H1 (cell line): ENCODE results near the gene PDIA2. TPM values are rescaled to one million over a fixed set of nuclear protein-coding genes. Genes with fewer than 3 reads are reported as not detected.

Experiments
- CTCF ChIA-PET: fragments of 300-600 bp; sonication (Branson Sonifier 250); formaldehyde crosslinking; loops from one replicate; lab custom pipeline; 2021; ENCODE audit not compliant: partially characterized antibody; lab: Charles Lee
- POLR2A ChIA-PET: fragments of 300-600 bp; sonication (Branson Sonifier 250); formaldehyde crosslinking; loops from one replicate; lab custom pipeline; 2021; ENCODE audit warnings: inconsistent platforms; ENCODE audit not compliant: partially characterized antibody; lab: Charles Lee
- DNase-seq, 2 experiments: peaks; one replicate each; pipeline versions ENCODE4 v3.0.0 to v3.0.0-alpha.2; 2010 to 2022; ENCODE audit warnings: low spot score in 2 of 2, low read depth in 1 of 2, mixed read lengths in 1 of 2
- FAIRE-seq: peaks from 2 replicates; lab custom pipeline; 2011; peaks lifted over from hg19 to GRCh38; lab: Jason Lieb, UNC
- H2AFZ ChIP-seq: 2 replicates; pipeline ENCODE4 v1.8.1; 2012; ENCODE audit warnings: low read length, inconsistent platforms
- H2AK5ac ChIP-seq: 2 replicates; pipeline ENCODE4 v1.6.1; 2013; ENCODE audit warnings: low read depth, low read length
- H2BK120ac ChIP-seq: replicated peaks from 2 replicates; pipeline ENCODE3; 2013; ENCODE audit warnings: low read depth, low read length, inconsistent platforms
- H2BK12ac ChIP-seq: 2 replicates; pipeline ENCODE4 v1.6.1; 2013; ENCODE audit warnings: low read depth, low read length
- H2BK15ac ChIP-seq: 2 replicates; pipeline ENCODE4 v1.6.1; 2013; ENCODE audit warnings: low read length
- H2BK20ac ChIP-seq: 2 replicates; pipeline ENCODE4 v1.6.1; 2013; ENCODE audit warnings: low read length
- H2BK5ac ChIP-seq: 2 replicates; pipeline ENCODE4 v1.6.1; 2013; ENCODE audit warnings: low read depth, low read length
- H3K14ac ChIP-seq: 2 replicates; pipeline ENCODE4 v1.6.1; 2013; ENCODE audit warnings: inconsistent platforms; ENCODE audit not compliant: insufficient read length
- H3K18ac ChIP-seq: 2 replicates; pipeline ENCODE4 v1.6.1; 2013; ENCODE audit warnings: low read length; ENCODE audit errors: extremely low read depth
- H3K23ac ChIP-seq: 2 replicates; pipeline ENCODE4 v1.6.1; 2013; ENCODE audit warnings: inconsistent platforms; ENCODE audit not compliant: insufficient read length
- H3K23me2 ChIP-seq: 2 replicates; pipeline ENCODE4 v1.6.1; 2013; ENCODE audit warnings: low read depth, low read length
- H3K27ac ChIP-seq: 2 replicates; pipeline ENCODE4 v1.6.1; 2011; ENCODE audit warnings: low read depth, low read length, inconsistent platforms
- H3K27me3 ChIP-seq, 4 experiments: replicated peaks in 1 of 4; 1 replicate in 1 of 4; 2 replicates in 3 of 4; pipeline versions ENCODE4 v1.6.1 to v1.8.1; 2011 to 2013; ENCODE audit warnings: low read length in 3 of 4, mild to moderate bottlenecking in 3 of 4, inconsistent platforms in 2 of 4, mixed read lengths in 2 of 4, moderate library complexity in 1 of 4; ENCODE audit not compliant: control insufficient read depth in 3 of 4, insufficient read depth in 3 of 4; ENCODE audit errors: extremely low read depth in 1 of 4
- H3K36me3 ChIP-seq, 4 experiments: 2 replicates each; pipeline versions ENCODE4 v1.6.1 to v1.8.1; 2011 to 2013; ENCODE audit warnings: mild to moderate bottlenecking in 4 of 4, low read length in 3 of 4, moderate library complexity in 2 of 4, control low read depth in 1 of 4, inconsistent platforms in 1 of 4; ENCODE audit not compliant: insufficient read depth in 4 of 4, control insufficient read depth in 2 of 4
- H3K4ac ChIP-seq: replicated peaks from 2 replicates; pipeline ENCODE3; 2013; ENCODE audit warnings: low read length, low read depth, mixed read lengths, inconsistent platforms; ENCODE audit not compliant: insufficient read length
- H3K4me1 ChIP-seq, 4 experiments: replicated peaks in 1 of 4; 1 replicate in 1 of 4; 2 replicates in 3 of 4; pipeline versions ENCODE4 v1.6.1 to v1.8.1; 2011 to 2013; ENCODE audit warnings: low read length in 3 of 4, inconsistent platforms in 2 of 4, mixed read lengths in 1 of 4; ENCODE audit not compliant: insufficient read depth in 4 of 4, control insufficient read depth in 3 of 4
- H3K4me2 ChIP-seq, 2 experiments: 2 replicates each; pipeline versions ENCODE4 v1.6.1 to v1.8.1; 2011 to 2013; ENCODE audit warnings: low read depth in 2 of 2, low read length in 2 of 2, control low read depth in 1 of 2, inconsistent platforms in 1 of 2, mild to moderate bottlenecking in 1 of 2; ENCODE audit not compliant: insufficient read depth in 1 of 2
- H3K4me3 ChIP-seq, 4 experiments: fragments of 200-600, 300-600 bp in 1 of 4; sonication (generic), shearing (Covaris generic), sonication (Bioruptor Twin) in 1 of 4; 2 replicates each; pipeline versions ENCODE4 v1.5.1 to v1.8.1; 2011 to 2016; ENCODE audit warnings: low read length in 4 of 4, low read depth in 3 of 4, control low read depth in 2 of 4, inconsistent platforms in 2 of 4, mild to moderate bottlenecking in 2 of 4, mixed read lengths in 1 of 4, moderate library complexity in 1 of 4; ENCODE audit not compliant: insufficient read depth in 2 of 4; ENCODE audit errors: extremely low read depth in 1 of 4
- H3K56ac ChIP-seq: replicated peaks from 2 replicates; pipeline ENCODE3; 2013; ENCODE audit warnings: low read depth, mild to moderate bottlenecking, mixed read lengths, low read length, inconsistent platforms; ENCODE audit not compliant: insufficient read length
- H3K79me1 ChIP-seq: 2 replicates; pipeline ENCODE4 v1.6.1; 2013; ENCODE audit warnings: low read depth, low read length, control low read depth
- H3K79me2 ChIP-seq, 2 experiments: 2 replicates each; pipeline versions ENCODE4 v1.6.1 to v1.8.1; 2012 to 2013; ENCODE audit warnings: low read length in 2 of 2, mild to moderate bottlenecking in 2 of 2, inconsistent platforms in 1 of 2; ENCODE audit not compliant: insufficient read depth in 2 of 2, control insufficient read depth in 1 of 2
- H3K9ac ChIP-seq, 4 experiments: replicated peaks in 1 of 4; 1 replicate in 1 of 4; 2 replicates in 3 of 4; pipeline versions ENCODE4 v1.6.1 to v1.8.1; 2011 to 2013; ENCODE audit warnings: low read depth in 3 of 4, low read length in 3 of 4, control low read depth in 2 of 4, mild to moderate bottlenecking in 2 of 4, moderate library complexity in 2 of 4, inconsistent platforms in 1 of 4; ENCODE audit errors: extremely low read depth in 1 of 4
- H3K9me3 ChIP-seq, 2 experiments: 2 replicates each; pipeline versions ENCODE4 v1.6.1 to v1.8.1; 2012 to 2013; ENCODE audit warnings: mild to moderate bottlenecking in 2 of 2, moderate library complexity in 2 of 2, control low read depth in 1 of 2, inconsistent platforms in 1 of 2, low read depth in 1 of 2, low read length in 1 of 2, mixed read lengths in 1 of 2; ENCODE audit not compliant: insufficient read depth in 2 of 2
- H4K20me1 ChIP-seq, 2 experiments: replicated peaks in 1 of 2; 2 replicates each; pipeline versions ENCODE3 to v1.8.1; 2011 to 2013; ENCODE audit warnings: inconsistent platforms in 2 of 2, low read length in 2 of 2, mild to moderate bottlenecking in 1 of 2; ENCODE audit not compliant: insufficient read depth in 2 of 2, control insufficient read depth in 1 of 2
- H4K5ac ChIP-seq: 2 replicates; pipeline ENCODE4 v1.6.1; 2013; ENCODE audit warnings: low read length, low read depth, mixed read lengths, inconsistent platforms; ENCODE audit not compliant: insufficient read length
- H4K8ac ChIP-seq: 2 replicates; pipeline ENCODE4 v1.8.0; 2013; ENCODE audit warnings: mild to moderate bottlenecking, moderate library complexity, low read length, inconsistent platforms; ENCODE audit not compliant: insufficient read depth; ENCODE audit errors: extremely low read depth
- H4K91ac ChIP-seq: replicated peaks from 2 replicates; pipeline ENCODE3; 2013; ENCODE audit warnings: low read length, mixed read lengths, inconsistent platforms; ENCODE audit not compliant: insufficient read length
- ASH2L ChIP-seq: fragments of 200-600, 300-600 bp; sonication (generic); IDR thresholded peaks from one replicate; pipeline ENCODE4 v1.7.1; 2017; ENCODE audit warnings: low read length
- BRCA1 ChIP-seq: IDR thresholded peaks from 2 replicates; pipeline ENCODE4 v1.6.1; 2012; ENCODE audit warnings: low read depth, low read length, improper control_type of control experiment
- KDM1A ChIP-seq: fragments of 200-600, 300-600 bp; sonication (generic); IDR thresholded peaks from 2 replicates; pipeline ENCODE4 v1.7.1; 2016; ENCODE audit warnings: mild to moderate bottlenecking, low read length, borderline replicate concordance
- RNF2 ChIP-seq: fragments of 200-900, 300-1000 bp; sonication (generic); IDR thresholded peaks from 2 replicates; pipeline ENCODE4 v1.7.1; 2016; ENCODE audit warnings: borderline replicate concordance, low read depth, mild to moderate bottlenecking, antibody characterized with exemption, low read length; ENCODE audit not compliant: poor library complexity, severe bottlenecking; ENCODE audit errors: missing control alignments
- SAP30 ChIP-seq: fragments of 300-600 bp; sonication (generic); IDR thresholded peaks from 2 replicates; pipeline ENCODE4 v1.7.1; 2012; ENCODE audit warnings: low read length, moderate library complexity, mild to moderate bottlenecking, inconsistent platforms; ENCODE audit not compliant: insufficient read depth, insufficient replicate concordance
- SIN3A ChIP-seq, 2 experiments: IDR thresholded peaks in 1 of 2; conservative IDR thresholded peaks in 1 of 2; 2 replicates each; pipeline ENCODE4 v1.6.1; 2011 to 2012; ENCODE audit warnings: low read length in 2 of 2, improper control_type of control experiment in 1 of 2, low read depth in 1 of 2, mild to moderate bottlenecking in 1 of 2
- SIRT6 ChIP-seq: IDR thresholded peaks from one replicate; pipeline ENCODE4 v1.7.1; 2012; ENCODE audit warnings: low read length, inconsistent platforms
- WGBS, 2 experiments: shearing (Covaris generic) in 1 of 2; methylation state at CpG; one replicate each; pipeline versions ENCODE4 v1.1.6 to v1.1.7; 2013 to 2015; ENCODE audit warnings: low lambda C conversion rate in 2 of 2, mixed read lengths in 2 of 2, inconsistent platforms in 1 of 2, low coverage in 1 of 2, missing lambda C conversion rate in 1 of 2; ENCODE audit not compliant: insufficient replicate concordance in 2 of 2, insufficient coverage in 1 of 2, insufficient read length in 1 of 2; ENCODE audit errors: extremely low coverage in 1 of 2, missing lambda C conversion rate in 1 of 2; 5-methylcytosine and 5-hydroxymethylcytosine counted together
- polyA plus RNA-seq, 7 experiments: library from polyadenylated mRNA; depleted of rRNA in 3 of 7; stranded (reverse) in 5 of 7; unstranded in 2 of 7; fragments of >200 nt in 5 of 7; fragments of 200-250 nt in 2 of 7; gene quantifications; 1 replicate in 5 of 7; 2 replicates in 1 of 7; 4 replicates in 1 of 7; pipeline versions ENCODE4 v1.2.1 to v1.2.3, GENCODE V29; 2011 to 2013; ENCODE audit warnings: missing spikeins in 2 of 7, mixed read lengths in 2 of 7
- total RNA-seq: library from RNA; stranded (reverse); fragmentation: NEBNext Ultra II Directional; extraction: Animal tissue kit (Norgen Biotek cat#: 25700); gene quantifications from 2 replicates; pipeline ENCODE4 v1.2.1, GENCODE V29; 2021
- TF ChIP-seq, protein P1 (sequence below): IDR thresholded peaks from 2 replicates; pipeline ENCODE4 v1.6.1; 2012; ENCODE audit warnings: inconsistent platforms
- TF ChIP-seq, protein P2 (sequence below): IDR thresholded peaks from 2 replicates; pipeline ENCODE4 v1.6.1; 2011; ENCODE audit warnings: low read depth, mild to moderate bottlenecking, low read length; ENCODE audit not compliant: insufficient read depth

Gene PDIA2
- total and polyA plus RNA-seq, 2 of the 8 experiments (the other 6 are each of a cell fraction or from before 2014, with no cell fraction given) = 0.34 to 0.50 TPM

GRCh38 chr16:296276-296675 lies 13.3 kb downstream of the PDIA2 start:
- H2BK120ac ChIP-seq = no peak overlapping the region
- no peak overlapping the region for H3K14ac ChIP-seq
- no peak overlapping the region for H3K4me2 ChIP-seq
- H2AK5ac ChIP-seq = no peak overlapping the region
- H3K9me3 ChIP-seq = no peaks in the 10 kb centered on the region
- H3K9ac ChIP-seq = no peak overlapping the region
- H3K4me3 ChIP-seq = no peak overlapping the region
- no peaks in the 10 kb centered on the region for H3K79me1 ChIP-seq
- no peak for FAIRE-seq
- H3K56ac ChIP-seq = no peak overlapping the region
- no peaks in the 10 kb centered on the region for H3K23me2 ChIP-seq
- no peak overlapping the region; the same call in 1 of the 2 replicates for H4K8ac ChIP-seq
- H3K79me2 ChIP-seq = no peaks in the 10 kb centered on the region
- no peak overlapping the region for H2BK20ac ChIP-seq
- H2AFZ ChIP-seq = no peak overlapping the region
- ChIA-PET POLR2A (no interaction called here), CTCF (interaction anchor here (0.6 to 1.2 kb wide), 4 partner anchors 10 to 230 kb away, joined by 3 to 4 read pairs (median 3); no protein-coding TSS in a partner anchor)
- H4K20me1 ChIP-seq = peaks cover 0 to 4% of the 10 kb centered on the region in 2 experiments
- H2BK12ac ChIP-seq = no peak overlapping the region
- H4K91ac ChIP-seq = no peak overlapping the region
- H3K4ac ChIP-seq = no peak overlapping the region
- no peaks in the 10 kb centered on the region for H3K4me1 ChIP-seq
- no peak overlapping the region for H3K18ac ChIP-seq
- no peak overlapping the region for H4K5ac ChIP-seq
- no peak for DNase-seq
- no peak overlapping the region for H2BK15ac ChIP-seq
- H3K27ac ChIP-seq = no peak overlapping the region
- H2BK5ac ChIP-seq = no peak overlapping the region
- no peaks in the 10 kb centered on the region for H3K27me3 ChIP-seq
- no peak overlapping the region for H3K23ac ChIP-seq
- 96% methylated on average over 14 of the region's 14 CpGs; no CpG with 5 or more reads in 1 of the 2 experiments for WGBS, 2 experiments
- H3K36me3 ChIP-seq = peaks cover 0 to 22% (median 2%) of the 10 kb centered on the region in 4 experiments; a peak in 4 of 8 replicates
- TF ChIP-seq, protein P1, sequence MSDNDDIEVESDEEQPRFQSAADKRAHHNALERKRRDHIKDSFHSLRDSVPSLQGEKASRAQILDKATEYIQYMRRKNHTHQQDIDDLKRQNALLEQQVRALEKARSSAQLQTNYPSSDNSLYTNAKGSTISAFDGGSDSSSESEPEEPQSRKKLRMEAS = no peak
- TF ChIP-seq KDM1A (no peak), RNF2 (no peak), SAP30 (no peak), SIRT6 (no peak), ASH2L (no peak), SIN3A (conservative IDR thresholded peaks at IDR 0.05 in 1 of 2, IDR thresholded peaks at IDR 0.05 in 1 of 2; ENCODE audit: low read depth in 1 of 2, low read length in 2 of 2) (no peak), BRCA1 (no peak)
- TF ChIP-seq, protein P2, sequence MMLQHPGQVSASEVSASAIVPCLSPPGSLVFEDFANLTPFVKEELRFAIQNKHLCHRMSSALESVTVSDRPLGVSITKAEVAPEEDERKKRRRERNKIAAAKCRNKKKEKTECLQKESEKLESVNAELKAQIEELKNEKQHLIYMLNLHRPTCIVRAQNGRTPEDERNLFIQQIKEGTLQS = no peak
